GM18498 (cell line): ENCODE data around the gene MBP.
"Not testable (repeated sequence)": the region's sequence is repeated elsewhere in the genome, so short reads cannot be mapped to it uniquely, and the experiment has no call there.

Experiments used
- ATAC-seq: cut with Tn5 transposase; IDR thresholded peaks from one replicate; pipeline ENCODE4 v1.9.1; 2021; ENCODE audit warnings: mild to moderate bottlenecking, moderate library complexity; ENCODE audit not compliant: unreplicated experiment

MBP gene

DNA sequence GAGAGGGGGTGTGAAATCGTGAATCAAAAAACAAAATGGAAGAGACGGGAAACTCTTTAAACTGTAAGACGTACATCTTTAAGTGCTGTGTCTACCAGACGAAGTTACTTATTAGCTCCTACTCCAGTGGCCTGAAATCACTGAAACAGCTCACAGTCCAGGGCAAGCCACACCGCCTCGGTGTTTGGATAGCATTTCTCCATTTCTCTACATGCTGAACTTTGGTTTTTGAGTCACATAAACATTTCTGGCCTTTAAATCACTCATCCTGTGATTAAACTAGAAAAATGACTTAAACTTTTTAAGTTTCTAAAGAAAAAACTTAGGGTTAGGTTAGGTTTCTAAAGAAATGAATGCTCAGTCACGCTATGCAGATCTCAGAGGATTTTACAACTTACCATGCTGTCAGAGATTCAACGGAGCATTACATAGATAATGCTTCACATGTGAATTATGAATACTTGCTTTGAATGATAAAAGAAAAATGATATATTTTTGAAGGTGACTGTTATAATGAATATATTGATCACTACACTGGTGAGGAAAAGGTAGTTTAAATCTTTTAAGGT, 138.4 kb downstream of the MBP start:
- no peak for ATAC-seq

DNA sequence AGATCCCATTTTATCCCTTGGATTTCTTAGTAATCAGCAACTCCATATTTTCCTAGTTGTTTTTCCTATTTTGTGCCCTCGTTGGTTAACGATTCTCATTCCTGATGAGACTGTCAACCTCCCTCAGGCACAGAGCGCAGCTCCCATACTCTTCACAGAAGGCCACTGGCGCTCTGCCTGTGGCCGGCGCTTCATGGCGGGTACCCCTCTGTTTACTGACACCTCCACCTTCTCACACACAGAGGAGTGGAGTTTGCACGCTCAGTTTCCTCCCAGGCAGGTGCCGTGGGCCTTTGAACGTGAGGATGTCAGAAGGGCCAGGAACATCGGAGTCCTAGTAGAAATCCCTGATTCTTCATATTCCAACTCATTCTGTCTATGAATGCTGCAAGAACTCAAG, 139.0 kb downstream of the MBP start:
- ATAC-seq = no peak

DNA sequence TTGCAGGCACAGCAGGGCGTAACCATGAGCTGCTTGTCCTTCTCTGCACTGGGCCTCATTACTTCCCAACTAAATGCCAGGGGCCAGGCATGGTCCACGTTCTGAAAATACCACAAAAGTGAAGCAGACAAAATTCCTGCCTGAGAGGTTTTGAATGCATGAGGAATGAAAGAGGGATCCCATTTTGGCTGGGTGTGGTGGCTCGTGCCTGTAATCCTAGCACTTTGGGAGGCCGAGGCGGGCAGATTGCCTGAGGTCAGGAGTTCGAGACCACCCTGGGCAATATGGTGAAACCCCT, 139.5 kb downstream of the MBP start:
- no peak for ATAC-seq

DNA sequence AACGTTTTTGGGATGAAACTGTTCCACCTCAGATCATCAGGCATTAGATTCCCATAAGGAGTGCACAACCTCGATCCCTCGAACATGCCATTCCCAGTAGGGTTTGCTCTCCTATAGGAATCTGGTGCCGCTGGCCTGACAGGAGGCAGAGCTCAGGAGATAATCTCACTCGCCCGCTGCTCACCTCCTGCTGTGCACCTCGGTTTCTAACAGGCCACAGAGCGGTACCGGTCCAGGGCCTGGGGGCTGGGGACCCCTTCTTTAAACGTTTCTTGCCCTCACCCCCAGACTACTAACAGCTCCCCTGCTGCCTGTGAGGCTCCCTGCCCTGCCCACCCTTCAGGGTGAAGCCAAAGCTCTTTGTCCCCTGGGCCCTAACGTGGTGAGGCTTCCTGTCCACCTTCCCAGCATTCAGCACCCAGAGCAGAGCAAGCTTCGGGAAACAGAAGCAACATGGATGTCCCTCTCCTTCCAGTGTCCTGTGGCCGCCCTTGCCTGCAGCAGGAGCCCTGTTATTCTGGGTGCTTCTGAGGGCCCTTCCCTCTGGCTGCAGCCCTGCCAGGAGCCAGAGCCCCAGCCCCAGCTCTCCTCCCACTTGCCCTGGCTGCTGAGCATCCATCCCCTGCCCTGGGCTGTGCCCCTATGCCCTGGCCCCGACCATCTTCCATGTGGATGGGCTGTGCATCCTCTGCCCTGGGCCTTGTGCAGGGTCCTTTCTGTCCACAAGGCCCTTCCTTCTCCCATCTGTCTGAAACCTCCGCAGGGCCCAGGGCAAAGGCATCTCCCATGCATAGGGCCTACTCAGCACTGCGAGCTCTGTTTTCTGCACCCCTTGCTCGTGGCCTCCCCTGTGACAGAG, 140.1 kb downstream of the MBP start:
- ATAC-seq = no peak

DNA sequence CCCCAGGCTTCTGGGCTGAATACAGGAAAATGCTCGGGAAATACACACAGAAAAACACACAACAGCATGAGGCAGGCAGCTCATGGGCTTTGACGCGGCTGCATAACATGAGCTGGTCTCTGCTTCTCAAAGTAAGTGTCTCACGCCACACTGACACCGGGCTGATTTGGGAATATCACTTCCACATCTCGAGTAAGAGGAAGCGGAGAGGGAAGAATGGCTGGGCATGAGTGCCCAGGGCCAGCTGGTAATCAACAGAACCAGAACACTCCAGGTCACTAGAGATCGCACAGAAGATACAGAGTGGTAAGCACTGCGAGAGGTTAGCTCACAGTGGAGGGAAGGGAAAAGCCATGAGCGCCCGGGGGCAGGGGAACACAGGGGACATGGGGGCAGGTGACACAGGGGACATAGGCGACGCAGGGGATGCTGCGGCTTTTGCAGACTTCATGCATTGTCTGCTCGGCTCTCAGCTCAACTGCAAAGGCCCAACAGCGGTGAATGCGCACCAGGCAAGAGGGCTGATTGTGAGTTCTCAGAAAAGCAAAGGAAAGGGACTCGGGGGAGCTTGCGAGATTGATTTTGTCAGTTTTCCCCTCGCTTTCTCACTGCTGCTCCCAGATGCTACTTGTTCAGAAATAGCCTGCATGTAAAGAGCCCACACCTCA, 141.4 kb downstream of the MBP start:
- no peak for ATAC-seq

GRCh38 chr18:76990343-76991020, 142.1 kb downstream of the MBP start:
- not testable (repeated sequence) for ATAC-seq

DNA sequence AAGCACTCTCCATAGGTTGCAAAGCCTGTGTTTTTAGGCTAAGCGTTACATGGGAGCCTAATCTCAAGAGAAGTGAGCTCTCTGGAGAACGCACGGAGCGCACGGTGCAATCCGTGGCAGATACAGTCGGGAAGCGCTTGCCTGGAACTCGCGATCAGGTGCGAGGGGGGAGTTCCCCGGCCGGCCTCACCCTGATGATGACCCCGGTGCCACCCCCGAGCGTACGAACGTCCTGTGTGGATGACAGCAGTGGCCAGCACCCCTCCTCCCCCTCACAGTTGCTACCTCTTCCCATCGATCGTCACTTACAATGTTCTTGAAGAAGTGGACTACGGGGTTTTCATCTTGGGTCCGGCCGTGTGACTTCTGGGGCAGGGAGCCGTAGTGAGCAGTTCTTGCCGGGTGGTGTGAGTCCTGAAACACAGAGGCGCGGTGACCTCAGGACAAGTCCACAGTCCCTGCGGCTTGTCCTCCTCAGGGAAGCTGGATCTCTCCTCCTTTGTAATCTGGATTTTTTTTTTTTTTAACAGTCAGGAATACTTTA, 142.9 kb downstream of the MBP start:
- ATAC-seq = no peak

GRCh38 chr18:76988827-76989646, 143.5 kb downstream of the MBP start:
- no peak for ATAC-seq

DNA sequence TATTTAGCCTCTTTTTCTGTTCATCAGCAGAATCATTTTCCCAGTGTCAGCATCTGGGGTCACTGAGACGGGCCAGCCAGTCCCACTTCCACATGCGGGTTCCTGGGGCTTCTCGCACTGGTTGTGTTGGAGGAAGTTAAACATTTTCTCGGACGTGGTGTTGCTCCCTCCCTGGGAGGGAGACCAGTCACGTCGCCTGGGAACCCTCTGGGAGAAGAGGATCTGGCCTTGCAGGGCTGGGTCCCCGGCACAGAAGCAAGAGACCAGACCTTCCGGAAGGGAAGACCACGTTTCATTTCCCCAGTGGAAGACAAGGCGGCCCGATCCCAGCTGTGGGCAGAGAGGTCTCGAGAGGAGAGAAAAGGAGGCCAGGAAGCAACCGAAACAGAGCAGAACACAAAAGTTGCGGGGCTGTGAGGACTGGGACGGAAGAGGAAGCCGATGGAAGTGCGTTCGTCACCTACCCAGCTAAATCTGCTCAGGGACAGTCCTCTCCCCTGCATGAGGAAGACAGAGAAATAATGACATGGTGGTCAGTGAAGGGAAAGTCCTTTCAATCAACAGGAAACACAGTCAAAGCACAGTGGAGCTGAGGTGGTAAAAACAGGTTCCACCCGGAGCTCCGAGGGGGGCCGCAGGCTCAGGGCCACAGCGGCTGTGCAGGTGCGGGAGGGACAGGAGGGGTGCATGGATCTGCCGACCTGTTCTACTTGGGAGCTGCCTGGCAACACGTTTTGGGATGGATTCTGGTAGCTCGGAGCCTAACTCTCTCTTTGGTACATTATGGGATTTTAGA, 144.4 kb downstream of the MBP start:
- ATAC-seq = no peak

- ATAC-seq = no peak
These were observed 146.2 kb downstream of the MBP start for GRCh38 chr18:76986406-76986805.

- ATAC-seq = no peak
These were observed 146.7 kb downstream of the MBP start for GRCh38 chr18:76985951-76986236.

GRCh38 chr18:76985156-76985950, 147.2 kb downstream of the MBP start:
- ATAC-seq = no peak

- no peak for ATAC-seq
These were observed 148.1 kb downstream of the MBP start for GRCh38 chr18:76984193-76985155.

- no peak for ATAC-seq
These were observed 149.0 kb downstream of the MBP start for GRCh38 chr18:76983613-76984051.

- peak; percentile 78 for ATAC-seq
These were observed 149.6 kb downstream of the MBP start for GRCh38 chr18:76982841-76983583.

- no peak for ATAC-seq
These were observed 150.5 kb downstream of the MBP start for GRCh38 chr18:76982038-76982437.

- peak; percentile 49 for ATAC-seq
These were observed 151.1 kb downstream of the MBP start for GRCh38 chr18:76981396-76981968.
